A549 (cell line): Measurements from ENCODE around the gene TMSB10. TPM values are rescaled to one million over a fixed set of nuclear protein-coding genes. Genes with fewer than 3 reads are reported as not detected.

Experiments used
- ATAC-seq, 2 experiments: fragments of 200-7000 bp in 1 of 2; fragments of >200 bp in 1 of 2; cut with Nextera tagmentation in 1 of 2; cut with Tn5 transposase in 1 of 2; 3 replicates each; pipeline versions ENCODE4 v1.8.0 to v1.9.1; 2018 to 2020; ENCODE audit warnings: mild to moderate bottlenecking in 1 of 2, moderate library complexity in 1 of 2
- CTCF ChIA-PET: fragments of 300-600 bp; sonication (Branson Sonifier 250); formaldehyde crosslinking; extraction: SDS; loops from one replicate; lab custom pipeline; 2021; ENCODE audit warnings: antibody characterized with exemption, inconsistent platforms; lab: Yijun Ruan, JAX
- POLR2A ChIA-PET: fragments of 350-600 bp; formaldehyde crosslinking; extraction: SDS; loops from one replicate; lab custom pipeline; 2021; ENCODE audit warnings: antibody characterized with exemption, inconsistent platforms; lab: Yijun Ruan, JAX
- DNase-seq, 2 experiments: peaks; one replicate each; pipeline versions ENCODE4 v3.0.0 to v3.0.0-alpha.2; 2011 to 2016; ENCODE audit warnings: low read depth in 1 of 2, low spot score in 1 of 2
- FAIRE-seq: peaks from 2 replicates; lab custom pipeline; 2011; peaks lifted over from hg19 to GRCh38; lab: Jason Lieb, UNC
- H3K27ac ChIP-seq, 2 experiments: fragments of >200 bp; sonication (Bioruptor Twin); formaldehyde crosslinking; 3 replicates each; pipeline ENCODE4 v1.5.1; 2016 to 2017
- H3K4me1 ChIP-seq: fragments of >200 bp; sonication (Bioruptor Twin); formaldehyde crosslinking; 3 replicates; pipeline ENCODE4 v1.6.1; 2016
- H3K4me2 ChIP-seq: fragments of >200 bp; sonication (Bioruptor Twin); formaldehyde crosslinking; 3 replicates; pipeline ENCODE4 v1.6.1; 2016
- H3K4me3 ChIP-seq: fragments of >200 bp; sonication (Bioruptor Twin); formaldehyde crosslinking; 3 replicates; pipeline ENCODE4 v1.5.1; 2016
- H3K9me3 ChIP-seq: fragments of >200 bp; sonication (Bioruptor Twin); formaldehyde crosslinking; 3 replicates; pipeline ENCODE4 v1.6.1; 2016
- CEBPB ChIP-seq, 2 experiments: fragments of >200 bp in 1 of 2; sonication (Bioruptor Twin) in 1 of 2; formaldehyde crosslinking in 1 of 2; IDR thresholded peaks; 2 replicates each; pipeline ENCODE4 v1.6.1; 2012 to 2016
- ESRRA ChIP-seq: fragments of 150-350 bp; IDR thresholded peaks from 2 replicates; pipeline ENCODE4 v1.6.1; 2014; ENCODE audit warnings: mild to moderate bottlenecking, low read length, borderline replicate concordance
- FOSB ChIP-seq: fragments of 250-450 bp; sonication (Bioruptor Pico); IDR thresholded peaks from 2 replicates; pipeline ENCODE4 v1.5.0; 2020; ENCODE audit warnings: mild to moderate bottlenecking, moderate library complexity
- FOSL2 ChIP-seq, 2 experiments: fragments of 450-650 bp in 1 of 2; fragments of >200 bp in 1 of 2; sonication (Bioruptor Twin) in 1 of 2; formaldehyde crosslinking; IDR thresholded peaks; 2 replicates each; pipeline versions ENCODE4 v1.5.0 to v1.6.1; 2016 to 2020; ENCODE audit warnings: mild to moderate bottlenecking in 1 of 2, moderate library complexity in 1 of 2
- HEYL ChIP-seq: fragments of 250-450 bp; sonication (Bioruptor Pico); IDR thresholded peaks from 2 replicates; pipeline ENCODE4 v1.8.0; 2021; ENCODE audit warnings: mild to moderate bottlenecking, moderate library complexity
- HOXB5 ChIP-seq: fragments of 250-450 bp; sonication (Bioruptor Pico); IDR thresholded peaks from 2 replicates; pipeline ENCODE4 v1.5.0; 2020; ENCODE audit warnings: mild to moderate bottlenecking, moderate library complexity
- JUNB ChIP-seq: fragments of >200 bp; sonication (Bioruptor Twin); formaldehyde crosslinking; IDR thresholded peaks from 2 replicates; pipeline ENCODE4 v1.6.1; 2016
- MAFK ChIP-seq: fragments of 450-650 bp; IDR thresholded peaks from 2 replicates; pipeline ENCODE4 v1.6.1; 2014; ENCODE audit not compliant: partially characterized antibody
- MYC ChIP-seq: IDR thresholded peaks from 2 replicates; pipeline ENCODE4 v1.6.1; 2012; ENCODE audit warnings: mild to moderate bottlenecking, inconsistent platforms, low read length, improper control_type of control experiment, borderline replicate concordance
- NR3C1 ChIP-seq: fragments of >200 bp; sonication (Bioruptor Twin); formaldehyde crosslinking; IDR thresholded peaks from 3 replicates; pipeline ENCODE4 v1.6.1; 2017
- PHF8 ChIP-seq: fragments of 200-600 bp; sonication (generic); IDR thresholded peaks from 2 replicates; pipeline ENCODE4 v1.6.1; 2016; ENCODE audit warnings: low read depth, mild to moderate bottlenecking, antibody characterized with exemption, moderate library complexity, borderline replicate concordance
- SMC3 ChIP-seq: fragments of >200 bp; sonication (Bioruptor Twin); formaldehyde crosslinking; IDR thresholded peaks from 3 replicates; pipeline ENCODE4 v1.6.1; 2018; ENCODE audit warnings: inconsistent platforms
- WGBS: methylation state at CpG from one replicate; pipeline ENCODE4 v1.1.6; 2017; ENCODE audit errors: missing lambda C conversion rate; 5-methylcytosine and 5-hydroxymethylcytosine counted together
- polyA plus RNA-seq, 4 experiments: library from polyadenylated mRNA; depleted of rRNA in 3 of 4; stranded (reverse); fragments of >200 nt; fragmentation: RNase III in 1 of 4; extraction: RNeasy Plus Mini Kit Qiagen cat#74134 plus additional on column Dnase treatment in 1 of 4; gene quantifications; 2 replicates in 3 of 4; 3 replicates in 1 of 4; pipeline ENCODE4 v1.2.3, GENCODE V29; 2011 to 2017
- TF ChIP-seq, protein P1 (sequence below): fragments of >200 bp; sonication (Bioruptor Twin); formaldehyde crosslinking; IDR thresholded peaks from 3 replicates; pipeline ENCODE4 v1.6.1; 2016
- TF ChIP-seq, protein P2 (sequence below): fragments of 150-350 bp; IDR thresholded peaks from 2 replicates; pipeline ENCODE4 v1.6.1; 2014; ENCODE audit warnings: low read depth, mild to moderate bottlenecking, low read length

The TMSB10 gene
- polyA plus RNA-seq, 2 of the 4 experiments (the other 2 are of a cell fraction): 3,109 to 7,015 TPM

DNA sequence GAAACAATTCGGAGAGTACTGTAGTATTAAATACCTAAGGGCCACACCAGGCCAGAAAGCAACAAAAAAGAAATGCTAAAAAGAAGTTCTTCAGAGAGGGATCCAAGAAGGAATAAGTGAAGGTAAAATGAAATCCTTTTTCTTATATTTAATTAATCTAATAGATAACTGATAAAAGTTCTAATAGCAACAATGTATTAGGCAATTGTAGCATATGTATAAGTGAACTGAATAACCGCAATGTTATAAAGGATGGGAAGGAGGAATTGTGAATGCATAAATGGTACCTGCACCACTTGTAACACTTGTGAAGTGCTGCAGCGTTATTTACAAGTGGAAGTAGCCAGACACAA is 21.8 kb downstream of the TMSB10 start:
- Histone ChIP-seq H3K9me3 (no peaks in the 10 kb centered on the region), H3K4me3 (peak overlapping the region; percentile 64), H3K4me1 (peaks cover 29% of the 10 kb centered on the region), H3K4me2 (peak overlapping the region; percentile 76), H3K27ac (peak overlapping the region; percentile 91 to 93)
- FAIRE-seq: no peak
- no peak for DNase-seq
- 28% methylated on average over 3 of the region's 3 CpGs for WGBS
- 0 out of 2 replicates have a peak, but pooled peaks have one; percentile 29 for TF ChIP-seq FOSB (CRISPR knock-in tag)
- no peak for TF ChIP-seq FOSL2 (IDR thresholded peaks at IDR 0.05)
- TF ChIP-seq FOSL2 (CRISPR knock-in tag; IDR thresholded peaks at IDR 0.05): 0 out of 2 replicates have a peak, but pooled peaks have one; percentile 1
- no peak for TF ChIP-seq ESRRA
- TF ChIP-seq NR3C1: no peak
- TF ChIP-seq, protein P1, sequence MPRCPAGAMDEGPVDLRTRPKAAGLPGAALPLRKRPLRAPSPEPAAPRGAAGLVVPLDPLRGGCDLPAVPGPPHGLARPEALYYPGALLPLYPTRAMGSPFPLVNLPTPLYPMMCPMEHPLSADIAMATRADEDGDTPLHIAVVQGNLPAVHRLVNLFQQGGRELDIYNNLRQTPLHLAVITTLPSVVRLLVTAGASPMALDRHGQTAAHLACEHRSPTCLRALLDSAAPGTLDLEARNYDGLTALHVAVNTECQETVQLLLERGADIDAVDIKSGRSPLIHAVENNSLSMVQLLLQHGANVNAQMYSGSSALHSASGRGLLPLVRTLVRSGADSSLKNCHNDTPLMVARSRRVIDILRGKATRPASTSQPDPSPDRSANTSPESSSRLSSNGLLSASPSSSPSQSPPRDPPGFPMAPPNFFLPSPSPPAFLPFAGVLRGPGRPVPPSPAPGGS: no peak
- POLR2A ChIA-PET: no interaction called here
- no peak for ATAC-seq
- CTCF ChIA-PET: interaction anchor here (2.1 to 11.3 kb wide), 10 partner anchors 12 to 357 kb away, joined by 14 to 260 read pairs (median 34); partner anchors contain the start of genes TMSB10 and TRABD2A

DNA sequence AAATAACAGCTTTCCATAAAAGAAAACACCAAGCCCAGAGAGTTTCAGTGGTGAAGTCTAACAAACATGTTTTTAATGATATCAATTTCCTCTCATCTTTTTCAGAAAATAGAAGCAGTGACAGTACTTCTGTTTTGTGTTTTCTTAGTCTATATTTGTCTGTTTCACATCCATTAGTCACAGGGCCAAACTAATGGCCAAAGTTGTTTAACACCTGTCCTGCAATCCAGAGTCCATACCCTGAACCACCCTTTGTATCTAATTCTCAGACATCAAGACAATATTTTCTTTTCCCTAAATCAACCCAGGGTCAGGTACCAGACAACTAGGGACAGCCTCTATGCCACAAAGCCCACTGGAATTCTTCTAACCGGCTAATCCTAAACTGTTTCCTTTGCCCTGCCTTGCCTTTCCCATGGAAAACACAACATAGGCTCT is 25.9 kb downstream of the TMSB10 start:
- TF ChIP-seq PHF8 (no peak), MAFK (no peak), JUNB (no peak), SMC3 (no peak), ESRRA (no peak), HOXB5 (CRISPR knock-in tag) (no peak), MYC (no peak)
- TF ChIP-seq, protein P2, sequence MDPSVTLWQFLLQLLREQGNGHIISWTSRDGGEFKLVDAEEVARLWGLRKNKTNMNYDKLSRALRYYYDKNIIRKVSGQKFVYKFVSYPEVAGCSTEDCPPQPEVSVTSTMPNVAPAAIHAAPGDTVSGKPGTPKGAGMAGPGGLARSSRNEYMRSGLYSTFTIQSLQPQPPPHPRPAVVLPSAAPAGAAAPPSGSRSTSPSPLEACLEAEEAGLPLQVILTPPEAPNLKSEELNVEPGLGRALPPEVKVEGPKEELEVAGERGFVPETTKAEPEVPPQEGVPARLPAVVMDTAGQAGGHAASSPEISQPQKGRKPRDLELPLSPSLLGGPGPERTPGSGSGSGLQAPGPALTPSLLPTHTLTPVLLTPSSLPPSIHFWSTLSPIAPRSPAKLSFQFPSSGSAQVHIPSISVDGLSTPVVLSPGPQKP: no peak
- TF ChIP-seq, protein P1: no peak
- no peak overlapping the region for H3K4me2 ChIP-seq
- no peak for ATAC-seq
- WGBS: 69% methylated on average over 1 of the region's 1 CpG
- FAIRE-seq: no peak
- peaks cover 8% of the 10 kb centered on the region for H3K4me1 ChIP-seq
- H3K9me3 ChIP-seq: no peaks in the 10 kb centered on the region
- ChIA-PET CTCF (interaction anchor here (1.0 to 8.0 kb wide), 2 partner anchors 11 to 86 kb away, joined by 6 to 260 read pairs; no protein-coding TSS in a partner anchor), POLR2A (no interaction called here)
- no peak overlapping the region for H3K27ac ChIP-seq
- no peak for DNase-seq
- no peak overlapping the region for H3K4me3 ChIP-seq

DNA sequence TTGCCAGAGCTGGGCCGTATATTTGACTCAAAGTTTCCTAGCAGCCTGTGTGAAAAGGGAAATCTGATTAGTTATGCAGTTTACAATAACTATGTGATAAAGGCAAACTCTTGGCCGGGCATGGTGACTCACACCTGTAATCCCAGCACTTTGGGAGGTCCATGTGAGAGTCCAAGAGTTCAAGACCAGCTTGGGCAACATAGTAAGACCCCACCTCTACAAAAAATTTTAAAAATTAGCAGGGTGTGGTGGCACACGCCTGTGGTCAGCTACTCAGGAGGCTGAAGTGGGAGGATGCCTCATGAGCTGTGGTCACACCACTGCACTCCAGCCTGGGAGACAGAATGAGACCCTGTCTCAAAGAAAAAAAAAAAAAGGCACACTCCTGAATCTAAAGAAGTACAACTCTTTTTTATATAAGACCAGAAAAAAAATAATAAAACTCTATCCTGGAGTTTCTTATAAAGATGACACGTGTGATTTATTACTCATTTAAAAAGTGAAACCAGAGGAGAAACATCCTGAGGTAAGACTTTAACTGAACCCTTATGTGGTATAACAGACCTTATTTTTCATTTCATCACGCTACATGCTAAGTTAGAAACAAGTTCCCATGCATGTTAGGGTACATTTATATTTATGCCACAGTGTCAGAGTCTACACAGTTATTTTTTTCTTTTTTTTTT is 32.9 kb downstream of the TMSB10 start:
- ChIA-PET POLR2A (interaction anchor here (0.6 to 1.4 kb wide), 2 partner anchors 9 to 12 kb away, joined by 3 read pairs; no protein-coding TSS in a partner anchor), CTCF (interaction anchor here (0.5 to 16.4 kb wide), 7 partner anchors 8 to 76 kb away, joined by 3 to 260 read pairs (median 4); no protein-coding TSS in a partner anchor)
- DNase-seq: peak in 1 of 2 experiments; percentile 79
- Histone ChIP-seq H3K9me3 (no peaks in the 10 kb centered on the region), H3K4me3 (no peak overlapping the region), H3K27ac (0 out of 6 replicates have a peak overlapping the region, but pooled peaks of 1 of the 2 experiments have one; percentile 19), H3K4me1 (peaks cover 15% of the 10 kb centered on the region), H3K4me2 (no peak overlapping the region)
- peak; percentile 22 to 74; a peak in 3 of 6 replicates for ATAC-seq
- TF ChIP-seq CEBPB (IDR thresholded peaks at IDR 0.05) (peak in 1 of 2 experiments; percentile 6; a peak in 1 of 4 replicates), HEYL (CRISPR knock-in tag) (no peak), FOSL2 (IDR thresholded peaks at IDR 0.05) (no peak), FOSL2 (CRISPR knock-in tag; IDR thresholded peaks at IDR 0.05) (peak; percentile 69)
- no peak for FAIRE-seq
- 53% methylated on average over 5 of the region's 5 CpGs for WGBS
